ENCODE measurements around the gene SLC49A3.
"Not testable (repeated sequence)": the region's sequence is repeated elsewhere in the genome, so short reads cannot be mapped to it uniquely, and the experiment has no call there.

The SLC49A3 gene

GRCh38 chr4:688854-689681, at the start of gene SLC49A3:
Gene SLC49A3, minus strand, starts transcription at chr4:689151. Its CDS starts 24 bp downstream, at chr4:689127.
- no peak for DNase-seq (ENCODE audit: low spot score)

- DNase-seq (ENCODE audit: low spot score) = not testable (repeated sequence)
These were observed 47.6 kb upstream of the SLC49A3 start for GRCh38 chr4:736561-736960.

GRCh38 chr4:735583-735982, 46.6 kb upstream of the SLC49A3 start:
- no peak for DNase-seq (ENCODE audit: low spot score)

- no peak for DNase-seq (ENCODE audit: low spot score)
These were observed 46.0 kb upstream of the SLC49A3 start for GRCh38 chr4:734951-735350.

GRCh38 chr4:734075-734474, 45.1 kb upstream of the SLC49A3 start:
- DNase-seq (ENCODE audit: low spot score) = no peak

GRCh38 chr4:733631-733980, 44.7 kb upstream of the SLC49A3 start:
- DNase-seq (ENCODE audit: low spot score) = no peak

GRCh38 chr4:732911-733630, 44.1 kb upstream of the SLC49A3 start:
- DNase-seq (ENCODE audit: low spot score) = no peak

GRCh38 chr4:732486-732885, 43.5 kb upstream of the SLC49A3 start:
- DNase-seq (ENCODE audit: low spot score) = no peak

- not testable (repeated sequence) for DNase-seq (ENCODE audit: low spot score)
These were observed 43.0 kb upstream of the SLC49A3 start for GRCh38 chr4:731954-732353.

- DNase-seq (ENCODE audit: low spot score) = not testable (repeated sequence)
These were observed 42.3 kb upstream of the SLC49A3 start for GRCh38 chr4:730946-731904.

GRCh38 chr4:730511-730910, 41.6 kb upstream of the SLC49A3 start:
- no peak for DNase-seq (ENCODE audit: low spot score)

GRCh38 chr4:729336-730315, 40.7 kb upstream of the SLC49A3 start:
- DNase-seq (ENCODE audit: low spot score) = no peak

- no peak for DNase-seq (ENCODE audit: low spot score)
These were observed 38.6 kb upstream of the SLC49A3 start for GRCh38 chr4:727576-727975.

- no peak for DNase-seq (ENCODE audit: low spot score)
These were observed 37.9 kb upstream of the SLC49A3 start for GRCh38 chr4:726838-727237.

- no peak for DNase-seq (ENCODE audit: low spot score)
These were observed 37.4 kb upstream of the SLC49A3 start for GRCh38 chr4:726235-726787.

GRCh38 chr4:725391-726234, 36.7 kb upstream of the SLC49A3 start:
- no peak for DNase-seq (ENCODE audit: low spot score)

GRCh38 chr4:723751-724530, 35.0 kb upstream of the SLC49A3 start:
- no peak for DNase-seq (ENCODE audit: low spot score)

- DNase-seq (ENCODE audit: low spot score) = no peak
These were observed 34.0 kb upstream of the SLC49A3 start for GRCh38 chr4:722851-723360.

Data from LoVo (cell line).